Right atrium auricular region (tissue), 2 donors: ENCODE measurements around the gene CADM4. TPM values are rescaled to one million over a fixed set of nuclear protein-coding genes. Genes with fewer than 3 reads are reported as not detected.

Experiments
- DNase-seq: peaks from one replicate; pipeline ENCODE4 v3.0.0-alpha.2; 2019; ENCODE audit warnings: low spot score
- H3K27ac ChIP-seq, 2 donors: fragments of 200-600 bp; sonication (generic); 1 replicate in 1 of 2; 2 replicates in 1 of 2; pipeline ENCODE4 v1.5.1; 2016 to 2019
- H3K27me3 ChIP-seq, 2 donors: fragments of 200-600 bp; sonication (generic); one replicate each; pipeline versions ENCODE4 v1.5.1 to v1.6.0; 2017 to 2019
- H3K36me3 ChIP-seq: fragments of 200-600 bp; sonication (generic); one replicate; pipeline ENCODE4 v1.5.1; 2016
- H3K4me1 ChIP-seq, 2 donors: fragments of 200-600 bp; sonication (generic); one replicate each; pipeline versions ENCODE4 v1.5.1 to v1.6.0; 2017 to 2019
- H3K4me3 ChIP-seq, 2 donors: fragments of 200-600 bp; sonication (generic); 1 replicate in 1 of 2; 2 replicates in 1 of 2; pipeline ENCODE4 v1.5.1; 2017 to 2019; ENCODE audit warnings: mild to moderate bottlenecking in 1 of 2, moderate library complexity in 1 of 2
- H3K9me3 ChIP-seq, 2 donors: fragments of 200-600 bp; sonication (generic); one replicate each; pipeline ENCODE4 v1.5.1; 2019
- total RNA-seq, 2 donors: library from RNA; depleted of rRNA; stranded (reverse); fragments of >200 nt; gene quantifications; one replicate each; pipeline ENCODE4 v1.1.0, GENCODE V29; 2016
- TF ChIP-seq, protein P1 (sequence below), 2 donors: fragments of 200-600 bp; sonication (generic); IDR thresholded peaks; one replicate each; pipeline ENCODE4 v1.5.1; 2019; ENCODE audit warnings: antibody characterized with exemption in 2 of 2

The CADM4 gene
- total RNA-seq, 2 donors from 2014 or later = 6.6 to 9.6 TPM

GRCh38 chr19:43660301-43660970 is 20.8 kb upstream of the CADM4 start:
- Histone ChIP-seq H3K36me3 (peaks cover 19% of the 10 kb centered on the region), H3K27me3 (no peaks in the 10 kb centered on the region), H3K4me1 (peaks cover 0 to 6% of the 10 kb centered on the region in 2 donors), H3K4me3 (no peak overlapping the region), H3K27ac (no peak overlapping the region), H3K9me3 (peaks cover 0 to 4% of the 10 kb centered on the region in 2 donors)
- no peak for DNase-seq
- TF ChIP-seq, protein P1, sequence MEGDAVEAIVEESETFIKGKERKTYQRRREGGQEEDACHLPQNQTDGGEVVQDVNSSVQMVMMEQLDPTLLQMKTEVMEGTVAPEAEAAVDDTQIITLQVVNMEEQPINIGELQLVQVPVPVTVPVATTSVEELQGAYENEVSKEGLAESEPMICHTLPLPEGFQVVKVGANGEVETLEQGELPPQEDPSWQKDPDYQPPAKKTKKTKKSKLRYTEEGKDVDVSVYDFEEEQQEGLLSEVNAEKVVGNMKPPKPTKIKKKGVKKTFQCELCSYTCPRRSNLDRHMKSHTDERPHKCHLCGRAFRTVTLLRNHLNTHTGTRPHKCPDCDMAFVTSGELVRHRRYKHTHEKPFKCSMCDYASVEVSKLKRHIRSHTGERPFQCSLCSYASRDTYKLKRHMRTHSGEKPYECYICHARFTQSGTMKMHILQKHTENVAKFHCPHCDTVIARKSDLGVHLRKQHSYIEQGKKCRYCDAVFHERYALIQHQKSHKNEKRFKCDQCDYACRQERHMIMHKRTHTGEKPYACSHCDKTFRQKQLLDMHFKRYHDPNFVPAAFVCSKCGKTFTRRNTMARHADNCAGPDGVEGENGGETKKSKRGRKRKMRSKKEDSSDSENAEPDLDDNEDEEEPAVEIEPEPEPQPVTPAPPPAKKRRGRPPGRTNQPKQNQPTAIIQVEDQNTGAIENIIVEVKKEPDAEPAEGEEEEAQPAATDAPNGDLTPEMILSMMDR (IDR thresholded peaks at IDR 0.05) = no peak

DNA sequence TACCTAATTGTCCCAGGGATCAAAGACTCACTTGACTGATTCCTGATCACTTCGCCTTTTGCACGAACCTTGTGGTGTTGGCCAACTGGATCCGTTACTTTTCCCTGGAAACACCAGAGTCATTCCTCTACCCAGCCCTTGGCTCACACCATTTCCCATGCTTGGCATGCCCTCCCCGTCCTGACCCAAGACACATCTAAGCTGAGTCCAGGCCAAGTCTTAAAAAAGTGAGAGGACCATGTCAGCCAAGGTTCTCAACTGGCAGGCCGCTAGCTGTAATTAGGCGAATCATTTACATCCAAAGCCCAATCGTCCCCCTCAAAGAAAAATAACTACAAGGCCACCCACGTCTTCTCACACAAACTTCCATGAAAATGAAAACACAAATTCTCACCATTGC is 18.8 kb upstream of the CADM4 start:
- no peak for DNase-seq
- peaks cover 0 to 4% of the 10 kb centered on the region in 2 donors for H3K9me3 ChIP-seq
- H3K4me1 ChIP-seq = no peaks in the 10 kb centered on the region
- no peak overlapping the region for H3K4me3 ChIP-seq
- TF ChIP-seq, protein P1 (IDR thresholded peaks at IDR 0.05) = no peak
- H3K36me3 ChIP-seq = peaks cover 12% of the 10 kb centered on the region
- no peak overlapping the region for H3K27ac ChIP-seq
- no peaks in the 10 kb centered on the region for H3K27me3 ChIP-seq

GRCh38 chr19:43658001-43658400 is 18.4 kb upstream of the CADM4 start:
- TF ChIP-seq, protein P1 (IDR thresholded peaks at IDR 0.05) = no peak
- peaks cover 0 to 4% of the 10 kb centered on the region in 2 donors for H3K9me3 ChIP-seq
- H3K27ac ChIP-seq = no peak overlapping the region
- no peak overlapping the region for H3K4me3 ChIP-seq
- peaks cover 12% of the 10 kb centered on the region for H3K36me3 ChIP-seq
- no peaks in the 10 kb centered on the region for H3K27me3 ChIP-seq
- H3K4me1 ChIP-seq = no peaks in the 10 kb centered on the region
- no peak for DNase-seq

- H3K27ac ChIP-seq = no peak overlapping the region
- peaks cover 17% of the 10 kb centered on the region for H3K36me3 ChIP-seq
- H3K9me3 ChIP-seq = peaks cover 0 to 4% of the 10 kb centered on the region in 2 donors
- no peaks in the 10 kb centered on the region for H3K4me1 ChIP-seq
- TF ChIP-seq, protein P1 (IDR thresholded peaks at IDR 0.05) = no peak
- H3K27me3 ChIP-seq = no peaks in the 10 kb centered on the region
- no peak overlapping the region for H3K4me3 ChIP-seq
- no peak for DNase-seq
Measured at GRCh38 chr19:43656436-43656835, 16.8 kb upstream of the CADM4 start.

DNA sequence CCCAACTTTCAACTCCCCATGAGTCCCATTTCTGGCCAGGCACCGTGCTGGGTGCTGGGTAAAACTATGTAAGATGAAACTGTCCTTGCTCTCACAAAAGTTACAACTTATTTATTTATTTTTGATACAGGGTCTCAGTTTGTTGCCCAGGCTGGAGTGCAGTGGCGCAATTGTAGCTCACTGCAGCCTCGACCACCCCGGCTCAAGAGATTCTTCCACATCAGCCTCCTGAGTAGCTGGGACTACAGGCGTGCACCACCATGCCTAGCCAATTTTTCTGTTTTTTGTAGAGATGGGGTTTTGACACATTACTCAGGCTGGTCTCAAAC is 12.9 kb upstream of the CADM4 start:
- Histone ChIP-seq H3K9me3 (no peaks in the 10 kb centered on the region), H3K4me3 (no peak overlapping the region), H3K36me3 (peaks cover 29% of the 10 kb centered on the region), H3K27me3 (no peaks in the 10 kb centered on the region), H3K27ac (no peak overlapping the region), H3K4me1 (no peaks in the 10 kb centered on the region)
- no peak for DNase-seq
- TF ChIP-seq, protein P1 (IDR thresholded peaks at IDR 0.05) = peak in 1 of 2 donors; percentile 9
